Mesenchymal stem cell (in vitro differentiated cells and primary cell): Measurements from ENCODE around the gene IFT172.

Experiments
- DNase-seq: peaks from one replicate; pipeline ENCODE4 v3.0.0-alpha.2; 2013
- H2AFZ ChIP-seq: one replicate; pipeline ENCODE4 v1.6.1; 2013; ENCODE audit warnings: low read depth, mild to moderate bottlenecking, control low read depth, inconsistent platforms, low read length, moderate library complexity
- H2AK5ac ChIP-seq: 2 replicates; pipeline ENCODE4 v1.6.1; 2013; ENCODE audit warnings: low read length, moderate library complexity, mild to moderate bottlenecking, inconsistent platforms; ENCODE audit not compliant: severe bottlenecking
- H2BK120ac ChIP-seq: one replicate; pipeline ENCODE4 v1.6.1; 2013; ENCODE audit warnings: low read depth, mild to moderate bottlenecking, inconsistent platforms, low read length, moderate library complexity
- H2BK12ac ChIP-seq, 2 experiments: one replicate each; pipeline ENCODE4 v1.6.1; 2013; ENCODE audit warnings: inconsistent platforms in 2 of 2, low read length in 2 of 2, mild to moderate bottlenecking in 2 of 2, moderate library complexity in 2 of 2, control low read depth in 1 of 2
- H2BK15ac ChIP-seq: one replicate; pipeline ENCODE4 v1.6.1; 2013; ENCODE audit warnings: mild to moderate bottlenecking, low read depth, inconsistent platforms; ENCODE audit not compliant: poor library complexity, severe bottlenecking
- H2BK5ac ChIP-seq: 2 replicates; pipeline ENCODE4 v1.6.1; 2013; ENCODE audit warnings: low read depth, mild to moderate bottlenecking, low read length, control low read depth, inconsistent platforms; ENCODE audit not compliant: poor library complexity, severe bottlenecking
- H3K14ac ChIP-seq, 2 experiments: one replicate each; pipeline ENCODE4 v1.6.1; 2013; ENCODE audit warnings: inconsistent platforms in 2 of 2, low read length in 2 of 2, control low read depth in 1 of 2, mild to moderate bottlenecking in 1 of 2, moderate library complexity in 1 of 2
- H3K18ac ChIP-seq, 2 experiments: one replicate each; pipeline ENCODE4 v1.6.1; 2013; ENCODE audit warnings: inconsistent platforms in 2 of 2, low read length in 2 of 2, control low read depth in 1 of 2, low read depth in 1 of 2, mild to moderate bottlenecking in 1 of 2
- H3K23ac ChIP-seq, 2 experiments: one replicate each; pipeline ENCODE4 v1.6.1; 2013; ENCODE audit warnings: inconsistent platforms in 2 of 2, low read length in 2 of 2, mild to moderate bottlenecking in 2 of 2, moderate library complexity in 2 of 2, control low read depth in 1 of 2
- H3K27ac ChIP-seq: 2 replicates; pipeline ENCODE4 v1.5.1; 2013; ENCODE audit warnings: mild to moderate bottlenecking, moderate library complexity, low read length, control low read depth, inconsistent platforms; ENCODE audit not compliant: poor library complexity, severe bottlenecking
- H3K27me3 ChIP-seq, 2 experiments: 2 replicates each; pipeline versions ENCODE4 v1.6.1 to v1.7.0; 2013; ENCODE audit warnings: low read length in 2 of 2, mild to moderate bottlenecking in 2 of 2, moderate library complexity in 2 of 2, control low read depth in 1 of 2, inconsistent platforms in 1 of 2; ENCODE audit not compliant: control insufficient read depth in 1 of 2, insufficient read depth in 1 of 2
- H3K36me3 ChIP-seq, 2 experiments: 2 replicates each; pipeline versions ENCODE4 v1.6.1 to v1.7.0; 2013; ENCODE audit warnings: low read length in 2 of 2, control low read depth in 1 of 2, inconsistent platforms in 1 of 2, low read depth in 1 of 2, mild to moderate bottlenecking in 1 of 2; ENCODE audit not compliant: insufficient read depth in 2 of 2, control insufficient read depth in 1 of 2
- H3K4ac ChIP-seq, 2 experiments: one replicate each; pipeline ENCODE4 v1.6.1; 2013; ENCODE audit warnings: inconsistent platforms in 2 of 2, low read length in 2 of 2, mild to moderate bottlenecking in 2 of 2, moderate library complexity in 2 of 2, control low read depth in 1 of 2, low read depth in 1 of 2
- H3K4me1 ChIP-seq: 2 replicates; pipeline ENCODE4 v1.6.1; 2013; ENCODE audit warnings: low read depth, low read length, control low read depth; ENCODE audit not compliant: control insufficient read depth, insufficient read depth
- H3K4me2 ChIP-seq: 2 replicates; pipeline ENCODE4 v1.6.1; 2013; ENCODE audit warnings: low read length, mild to moderate bottlenecking, inconsistent platforms; ENCODE audit not compliant: poor library complexity, severe bottlenecking
- H3K4me3 ChIP-seq, 2 experiments: 2 replicates each; pipeline versions ENCODE4 v1.5.1 to v1.7.0; 2013; ENCODE audit warnings: low read length in 2 of 2, mild to moderate bottlenecking in 2 of 2, control low read depth in 1 of 2, low read depth in 1 of 2; ENCODE audit not compliant: insufficient read depth in 1 of 2
- H3K79me1 ChIP-seq: replicated peaks from 2 replicates; pipeline ENCODE4 v1.6.1; 2013; ENCODE audit warnings: mild to moderate bottlenecking, control low read depth, low read length, inconsistent platforms; ENCODE audit not compliant: poor library complexity, severe bottlenecking
- H3K9ac ChIP-seq: 2 replicates; pipeline ENCODE4 v1.7.0; 2013; ENCODE audit warnings: mild to moderate bottlenecking, low read length, moderate library complexity
- H3K9me3 ChIP-seq: 2 replicates; pipeline ENCODE4 v1.7.0; 2013; ENCODE audit warnings: mild to moderate bottlenecking, low read length; ENCODE audit not compliant: control insufficient read depth
- H4K8ac ChIP-seq: one replicate; pipeline ENCODE4 v1.6.1; 2013; ENCODE audit warnings: inconsistent platforms, mild to moderate bottlenecking, low read length, moderate library complexity
- H4K91ac ChIP-seq: one replicate; pipeline ENCODE4 v1.6.1; 2013; ENCODE audit warnings: mild to moderate bottlenecking, low read length, inconsistent platforms
- WGBS: methylation state at CpG from one replicate; pipeline ENCODE4 v1.1.7; 2013; ENCODE audit warnings: mixed read lengths; 5-methylcytosine and 5-hydroxymethylcytosine counted together

IFT172 gene

DNA sequence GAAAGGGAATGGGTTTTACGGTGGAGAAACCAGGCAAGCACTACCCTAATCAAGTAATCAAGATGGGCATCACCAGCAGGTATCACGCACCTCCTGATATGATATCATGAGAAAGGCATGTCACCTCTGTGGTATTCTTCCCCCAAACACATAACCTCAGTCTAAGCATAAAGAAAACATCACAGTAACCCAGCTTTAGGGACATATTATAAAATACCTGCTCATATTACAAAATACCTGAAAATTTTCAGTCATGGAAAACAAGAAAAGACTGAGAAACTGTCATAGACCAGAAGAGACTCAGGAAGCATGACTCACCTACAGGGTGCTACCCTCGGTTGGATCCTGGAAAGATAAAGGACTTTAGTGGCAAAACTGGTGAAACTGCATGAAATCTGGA is 37.6 kb upstream of the IFT172 start:
- DNase-seq, result peak; percentile 2
- no peak overlapping the region for H3K4ac ChIP-seq
- no peak overlapping the region for H3K14ac ChIP-seq
- no peaks in the 10 kb centered on the region for H3K36me3 ChIP-seq
- no peak overlapping the region for H4K91ac ChIP-seq
- H3K4me3 ChIP-seq, result no peak overlapping the region
- no peak overlapping the region for H3K9ac ChIP-seq
- H3K27me3 ChIP-seq, result peaks cover 3 to 4% of the 10 kb centered on the region in 2 experiments
- no peak overlapping the region for H2AFZ ChIP-seq
- no peak overlapping the region for H2BK15ac ChIP-seq
- H2BK12ac ChIP-seq, result no peak overlapping the region
- H3K18ac ChIP-seq, result no peak overlapping the region
- H3K27ac ChIP-seq, result no peak overlapping the region
- H3K9me3 ChIP-seq, result no peaks in the 10 kb centered on the region
- peaks cover 1% of the 10 kb centered on the region for H3K4me1 ChIP-seq
- H3K79me1 ChIP-seq, result no peaks in the 10 kb centered on the region
- no peak overlapping the region for H2BK5ac ChIP-seq
- H2BK120ac ChIP-seq, result no peak overlapping the region
- H3K23ac ChIP-seq, result no peak overlapping the region
- H3K4me2 ChIP-seq, result no peak overlapping the region
- WGBS, result 89% methylated on average over 2 of the region's 3 CpGs
- no peak overlapping the region for H4K8ac ChIP-seq
- no peak overlapping the region for H2AK5ac ChIP-seq

DNA sequence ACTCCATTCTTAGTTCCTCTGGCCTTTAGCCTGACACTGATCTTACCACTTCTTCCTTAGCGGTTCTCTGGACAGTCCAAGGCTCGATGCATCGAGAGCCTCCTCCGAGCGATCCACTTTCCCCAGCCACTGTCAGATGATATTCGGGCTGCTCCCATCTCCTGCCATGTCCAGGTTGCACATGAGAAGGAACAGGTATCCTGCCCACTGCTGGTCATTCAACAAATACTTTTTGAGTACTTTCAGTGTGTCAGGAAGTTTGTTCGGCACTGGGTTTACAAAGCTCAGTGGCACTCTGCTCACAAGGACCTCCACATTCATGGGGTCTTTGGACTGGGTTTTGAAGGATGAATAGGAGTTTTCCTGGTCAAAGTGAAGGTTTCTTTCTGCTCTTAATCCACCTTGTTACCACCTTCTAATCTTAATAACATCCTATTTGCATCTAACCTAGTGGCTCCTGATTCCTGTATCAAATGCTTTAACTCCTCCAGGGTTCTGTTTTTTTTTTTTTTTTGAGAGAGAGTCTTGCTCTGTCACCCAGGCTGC is 32.9 kb upstream of the IFT172 start:
- Histone ChIP-seq H3K14ac (no peak overlapping the region), H4K91ac (no peak overlapping the region), H4K8ac (no peak overlapping the region), H3K4me3 (no peak overlapping the region), H2BK120ac (no peak overlapping the region), H3K9me3 (no peaks in the 10 kb centered on the region), H3K4ac (no peak overlapping the region), H3K4me2 (no peak overlapping the region), H2BK12ac (no peak overlapping the region), H2AK5ac (no peak overlapping the region), H3K23ac (no peak overlapping the region), H3K18ac (no peak overlapping the region), H3K27me3 (peaks cover 3 to 7% of the 10 kb centered on the region in 2 experiments), H2BK5ac (no peak overlapping the region), H2AFZ (no peak overlapping the region), H3K36me3 (no peaks in the 10 kb centered on the region), H3K79me1 (no peaks in the 10 kb centered on the region), H3K4me1 (peaks cover 1% of the 10 kb centered on the region), H3K9ac (no peak overlapping the region), H3K27ac (no peak overlapping the region), H2BK15ac (no peak overlapping the region)
- DNase-seq, result no peak
- WGBS, result 90% methylated on average over 7 of the region's 7 CpGs

DNA sequence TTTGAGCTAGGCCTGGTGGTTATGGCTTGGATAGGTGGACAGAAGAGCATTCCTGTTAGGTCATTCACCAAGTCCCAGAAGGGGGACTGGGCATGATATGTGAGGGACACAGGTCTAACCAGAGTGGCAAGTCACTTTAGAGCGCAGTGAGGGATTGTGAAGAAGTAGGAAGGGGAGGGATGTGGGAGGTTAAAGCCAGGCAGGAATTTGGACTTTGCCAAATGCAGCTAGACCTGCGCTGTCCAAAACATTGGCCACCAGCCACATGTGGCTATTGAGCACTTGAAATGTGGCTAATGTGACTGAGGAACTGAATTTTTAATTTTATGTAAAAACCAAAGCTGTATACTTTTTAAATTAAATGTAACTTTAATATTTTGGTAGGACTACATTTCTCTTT is 30.8 kb upstream of the IFT172 start:
- Histone ChIP-seq H3K27ac (no peak overlapping the region), H3K4me3 (no peak overlapping the region), H3K18ac (peak overlapping the region in 1 of 2 experiments; percentile 16), H3K27me3 (peaks cover 3 to 7% of the 10 kb centered on the region in 2 experiments), H4K8ac (no peak overlapping the region), H3K4ac (no peak overlapping the region), H3K4me2 (no peak overlapping the region), H2AK5ac (no peak overlapping the region), H3K9ac (no peak overlapping the region), H2BK15ac (no peak overlapping the region), H2BK12ac (no peak overlapping the region), H4K91ac (no peak overlapping the region), H2BK5ac (no peak overlapping the region), H2BK120ac (no peak overlapping the region), H2AFZ (no peak overlapping the region), H3K9me3 (no peaks in the 10 kb centered on the region), H3K4me1 (peaks cover 1% of the 10 kb centered on the region), H3K23ac (no peak overlapping the region), H3K79me1 (no peaks in the 10 kb centered on the region), H3K14ac (no peak overlapping the region), H3K36me3 (no peaks in the 10 kb centered on the region)
- DNase-seq, result no peak
- WGBS, result 96% methylated on average over 1 of the region's 2 CpGs

DNA sequence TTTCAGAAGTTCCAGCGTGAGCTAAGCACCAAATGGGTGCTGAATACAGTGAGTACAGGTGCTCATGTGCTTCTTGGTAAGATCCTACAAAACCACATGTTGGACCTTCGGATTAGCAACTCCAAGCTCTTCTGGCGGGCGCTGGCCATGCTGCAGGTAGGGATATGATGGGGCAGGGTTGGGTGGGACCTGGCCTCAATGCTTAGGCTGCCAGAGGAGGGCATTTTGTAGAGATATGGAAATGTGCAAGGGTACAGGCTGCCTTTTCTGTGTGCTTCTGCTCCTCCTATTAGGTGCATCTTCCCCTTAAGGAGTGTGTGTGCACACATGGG is 29.2 kb upstream of the IFT172 start:
- Histone ChIP-seq H3K4me3 (no peak overlapping the region), H3K27me3 (peaks cover 3 to 7% of the 10 kb centered on the region in 2 experiments), H3K79me1 (no peaks in the 10 kb centered on the region), H2BK120ac (no peak overlapping the region), H3K9me3 (no peaks in the 10 kb centered on the region), H3K9ac (no peak overlapping the region), H2AK5ac (no peak overlapping the region), H3K27ac (no peak overlapping the region), H2AFZ (no peak overlapping the region), H3K14ac (no peak overlapping the region), H3K23ac (no peak overlapping the region), H2BK12ac (no peak overlapping the region), H3K4ac (no peak overlapping the region), H3K4me2 (no peak overlapping the region), H2BK15ac (no peak overlapping the region), H2BK5ac (no peak overlapping the region), H3K4me1 (peaks cover 1% of the 10 kb centered on the region), H3K18ac (no peak overlapping the region), H4K8ac (no peak overlapping the region), H3K36me3 (no peaks in the 10 kb centered on the region), H4K91ac (no peak overlapping the region)
- no peak for DNase-seq
- WGBS, result 91% methylated on average over 4 of the region's 4 CpGs
